HG02588 (cell line): ENCODE data around the gene RBM28.

ENCODE experiments used
- ATAC-seq: cut with Tn5 transposase; IDR thresholded peaks from one replicate; pipeline ENCODE4 v1.9.1; 2021; ENCODE audit warnings: mild to moderate bottlenecking, moderate library complexity; ENCODE audit not compliant: unreplicated experiment

RBM28 gene

DNA sequence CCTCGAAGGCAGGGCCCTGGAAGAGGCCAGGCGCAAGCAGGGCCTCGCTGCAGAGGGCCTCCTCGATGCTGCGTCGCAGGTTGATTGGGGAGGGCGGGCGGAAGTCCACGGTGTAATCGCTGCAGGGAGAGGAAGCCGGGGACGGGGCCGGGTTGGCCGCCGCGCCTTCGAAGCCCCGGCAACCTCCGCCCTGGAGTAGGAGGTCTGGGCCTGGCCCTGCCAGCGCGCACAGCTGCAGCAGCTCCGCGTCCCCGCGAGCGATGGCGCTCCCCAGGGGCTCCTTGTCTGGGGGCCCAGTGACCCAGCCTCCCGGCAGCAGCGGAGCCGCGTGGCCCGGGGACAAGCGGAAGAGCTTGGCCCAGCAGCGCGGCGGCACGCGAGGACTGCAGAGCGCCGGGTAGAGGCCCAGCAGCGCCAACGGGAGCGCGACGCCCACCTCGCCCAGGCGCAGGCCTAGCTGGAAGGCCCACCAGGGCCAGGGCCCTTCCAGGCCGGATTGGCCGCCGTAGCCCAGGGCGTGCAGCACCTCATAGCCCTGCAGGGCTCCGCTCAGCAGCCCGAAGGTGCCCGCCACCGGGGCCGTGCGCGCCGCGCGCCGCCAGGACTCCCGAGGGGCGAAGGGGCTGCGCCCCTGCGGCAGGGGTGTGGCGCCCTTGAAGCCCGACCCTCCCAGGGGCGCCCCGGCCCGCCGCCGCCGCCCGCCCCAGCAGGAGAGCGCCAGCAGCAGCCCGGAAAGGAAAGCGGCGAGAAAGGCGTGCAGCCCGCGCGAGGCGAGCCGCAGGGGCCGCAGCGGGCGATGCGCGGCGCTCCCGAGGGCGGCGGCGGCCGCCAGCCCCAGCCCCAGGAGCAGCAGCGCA, 7.8 kb upstream of the RBM28 start:
- no peak for ATAC-seq

DNA sequence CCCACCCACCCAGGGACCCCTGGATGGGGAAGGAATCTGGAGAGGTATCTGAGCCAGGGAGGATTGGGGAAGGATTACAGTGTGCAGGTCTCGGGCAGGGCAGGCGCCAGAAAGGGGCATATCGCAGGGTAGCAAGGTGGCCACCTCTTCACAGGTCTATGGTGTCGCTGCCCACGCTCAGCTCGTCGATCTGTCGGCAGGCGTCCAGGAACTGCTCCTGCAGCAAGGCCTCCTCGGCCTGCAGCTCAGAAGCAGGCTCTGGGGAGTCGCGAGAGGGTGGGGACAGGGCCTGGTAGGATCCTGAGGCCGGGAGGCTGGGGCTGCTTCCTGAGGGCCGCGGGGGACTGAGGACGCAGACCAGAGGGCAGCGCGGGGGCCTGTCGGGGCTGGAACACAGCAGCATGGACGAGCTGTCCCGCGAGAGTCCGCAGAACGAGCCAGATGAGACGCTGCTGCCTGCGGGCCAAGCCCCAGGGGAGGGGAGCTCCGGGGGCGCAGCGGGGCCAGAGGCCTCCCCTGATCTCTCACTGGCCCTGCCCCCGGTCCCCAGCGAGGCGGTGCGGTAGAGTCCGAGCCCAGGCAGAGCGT, 7.1 kb upstream of the RBM28 start:
- no peak for ATAC-seq

DNA sequence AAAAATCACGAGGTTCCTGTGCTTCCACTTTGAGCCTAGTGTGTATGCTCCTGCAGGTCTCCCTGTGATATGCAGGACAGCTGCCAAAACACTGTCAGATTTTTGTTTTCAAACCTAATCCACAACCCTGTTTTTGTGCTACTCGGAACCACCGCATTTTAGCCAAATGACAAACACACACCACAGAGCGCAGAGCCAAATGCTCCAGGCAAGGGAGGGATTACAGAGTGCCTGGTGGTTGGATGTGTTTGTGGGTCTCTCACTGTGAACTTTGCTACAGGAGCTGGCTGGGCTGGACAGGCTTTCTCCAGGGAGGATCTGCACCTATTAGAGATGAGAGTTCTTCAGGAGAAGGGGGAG, 5.7 kb upstream of the RBM28 start:
- no peak for ATAC-seq

DNA sequence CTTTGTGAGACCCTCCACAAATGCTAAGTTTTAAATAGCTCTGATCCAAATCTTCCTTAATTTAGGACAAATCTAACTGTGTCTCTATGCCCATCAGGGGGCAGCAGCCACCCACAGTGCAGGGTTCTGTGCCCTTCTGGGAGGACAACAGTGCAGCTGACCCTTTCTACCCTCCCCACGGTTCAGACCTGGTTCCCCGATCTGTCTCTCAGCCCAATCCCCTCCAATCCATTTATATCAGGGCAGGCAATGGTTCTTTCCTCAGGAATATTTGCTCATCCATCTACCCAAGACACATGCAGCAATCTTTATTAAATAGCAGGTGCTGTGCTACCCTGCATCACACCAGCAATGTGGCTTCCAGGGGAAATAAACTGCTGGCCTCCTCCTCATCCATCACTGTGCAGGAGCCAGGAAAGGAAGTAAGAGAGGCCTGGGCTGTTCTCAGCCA, 4.0 kb upstream of the RBM28 start:
- no peak for ATAC-seq

DNA sequence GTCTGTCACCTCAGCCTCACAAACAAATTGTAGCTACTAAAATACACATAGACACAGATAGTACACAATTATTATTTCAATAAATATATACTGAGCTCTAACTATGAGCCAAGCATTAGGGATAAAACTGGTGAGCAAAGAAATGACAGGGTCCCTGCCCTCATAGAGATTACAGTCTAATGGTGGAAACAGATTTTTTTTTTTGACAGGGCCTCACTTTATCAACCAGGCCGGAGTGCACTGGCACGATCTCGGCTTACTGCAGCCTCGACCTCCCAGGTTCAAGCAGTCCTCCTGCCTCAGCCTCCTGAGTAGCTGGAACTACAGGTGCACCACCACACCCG, 695 bp upstream of the RBM28 start:
- ATAC-seq, result no peak

DNA sequence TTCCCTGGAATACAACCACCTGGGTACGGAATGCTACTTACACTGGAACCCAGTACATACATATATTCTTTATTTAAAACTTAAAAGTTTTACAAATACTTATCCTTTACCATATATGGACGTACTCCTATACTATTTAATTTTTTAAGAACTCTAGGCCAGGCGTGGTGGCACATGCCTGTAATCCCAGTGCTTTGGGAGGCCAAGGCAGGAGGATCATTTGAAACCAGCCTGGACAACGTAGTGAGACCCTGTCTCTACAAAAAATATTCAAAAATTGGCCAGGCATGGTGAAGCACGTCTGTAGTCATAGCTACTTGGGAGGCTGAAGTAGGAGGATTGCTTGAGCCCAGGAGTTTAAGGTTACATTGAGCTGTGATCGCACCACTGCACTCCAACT, 2.0 kb downstream of the RBM28 start:
- no peak for ATAC-seq

DNA sequence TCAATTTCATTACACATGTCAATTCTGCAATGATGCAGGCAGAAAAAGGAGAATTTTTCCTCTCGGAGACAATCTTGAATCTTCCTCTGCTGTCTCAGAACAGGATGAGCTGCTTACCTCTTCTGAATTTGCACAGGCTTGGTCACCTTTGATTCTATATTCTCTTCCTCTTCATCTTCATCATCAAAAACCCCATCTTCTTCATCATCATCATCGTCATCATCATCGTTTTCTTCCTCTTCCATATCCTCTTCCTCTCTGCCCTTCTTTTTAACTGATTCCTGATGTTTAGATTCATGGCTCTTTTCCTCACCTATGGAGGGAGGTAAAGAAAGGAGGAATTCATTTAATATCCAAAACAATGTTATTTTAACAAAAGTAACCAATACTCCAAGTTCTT, 8.0 kb downstream of the RBM28 start:
- no peak for ATAC-seq

DNA sequence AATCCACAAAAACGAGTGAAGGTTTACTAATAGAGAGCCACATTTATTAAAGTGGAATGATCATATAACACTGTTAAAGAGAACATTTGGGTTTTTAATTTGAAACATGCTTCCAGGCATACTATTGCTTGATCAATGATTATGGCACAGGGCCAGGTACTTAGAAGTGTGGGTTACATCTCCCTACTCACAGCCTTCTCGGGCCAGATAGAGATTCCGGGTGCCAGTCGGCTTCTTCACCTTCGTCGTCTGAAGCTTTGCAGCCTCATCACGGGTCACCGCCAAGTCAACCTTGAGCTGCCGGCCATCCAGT, 19.4 kb downstream of the RBM28 start:
- ATAC-seq, result no peak

DNA sequence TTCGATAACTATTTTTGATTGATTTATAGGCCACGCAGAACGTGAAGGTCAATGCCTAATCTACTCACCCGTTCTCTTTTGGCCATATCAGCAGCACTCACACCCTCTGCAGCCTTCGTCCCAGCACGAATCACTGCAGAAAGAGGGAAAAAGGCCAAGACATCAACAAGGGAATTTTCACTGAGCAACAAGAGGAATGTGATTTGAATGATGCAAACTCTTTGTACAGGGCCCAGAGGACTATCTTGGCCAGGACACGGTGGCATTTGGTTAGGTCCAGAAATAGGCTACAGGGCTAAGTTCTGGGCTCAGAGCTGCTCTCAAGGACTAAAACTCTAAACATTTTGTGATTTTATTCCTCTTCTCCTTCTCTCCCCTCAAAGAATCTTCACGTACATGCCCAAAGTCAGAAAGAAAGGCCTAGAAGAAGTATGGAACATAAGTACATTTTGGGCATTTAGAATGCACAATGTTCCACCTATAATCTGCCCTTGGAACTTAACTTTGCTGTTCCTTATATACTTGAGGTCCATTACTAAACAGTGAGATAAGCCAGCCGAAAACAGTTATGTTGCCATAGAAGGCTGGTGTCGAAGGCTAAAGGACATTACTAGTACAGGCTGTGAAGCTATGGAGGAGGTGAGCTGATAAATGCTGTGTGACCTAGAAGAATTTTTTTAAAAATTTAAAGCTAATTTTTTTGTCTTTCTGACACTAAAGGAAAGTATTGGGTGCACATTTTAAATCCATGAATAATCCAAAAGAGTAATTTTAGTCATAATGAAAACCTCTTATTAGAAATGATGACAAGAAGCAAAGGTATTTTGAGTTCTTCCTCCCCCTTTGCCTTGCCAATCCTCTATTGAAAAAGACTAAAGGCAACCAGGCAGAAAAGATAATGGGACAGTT, 20.0 kb downstream of the RBM28 start:
- no peak for ATAC-seq

DNA sequence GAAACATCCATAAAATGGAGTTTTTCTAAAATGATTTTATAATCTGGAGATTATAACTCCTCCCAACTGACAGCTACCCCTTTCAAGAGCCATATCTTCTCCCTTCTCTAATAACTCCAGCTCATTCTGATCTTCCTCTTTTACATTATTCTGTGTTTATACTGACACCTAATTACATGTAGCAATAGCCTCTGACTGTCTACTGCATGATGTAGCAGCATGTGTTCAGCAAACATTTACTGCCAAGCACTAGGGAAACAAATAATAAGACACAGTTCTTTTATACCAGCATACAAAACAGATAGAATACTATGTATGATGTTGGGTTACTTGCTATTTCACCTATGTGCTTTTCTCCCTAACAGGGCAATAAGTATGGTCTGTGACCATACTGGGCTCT, 20.7 kb downstream of the RBM28 start:
- ATAC-seq, result no peak

DNA sequence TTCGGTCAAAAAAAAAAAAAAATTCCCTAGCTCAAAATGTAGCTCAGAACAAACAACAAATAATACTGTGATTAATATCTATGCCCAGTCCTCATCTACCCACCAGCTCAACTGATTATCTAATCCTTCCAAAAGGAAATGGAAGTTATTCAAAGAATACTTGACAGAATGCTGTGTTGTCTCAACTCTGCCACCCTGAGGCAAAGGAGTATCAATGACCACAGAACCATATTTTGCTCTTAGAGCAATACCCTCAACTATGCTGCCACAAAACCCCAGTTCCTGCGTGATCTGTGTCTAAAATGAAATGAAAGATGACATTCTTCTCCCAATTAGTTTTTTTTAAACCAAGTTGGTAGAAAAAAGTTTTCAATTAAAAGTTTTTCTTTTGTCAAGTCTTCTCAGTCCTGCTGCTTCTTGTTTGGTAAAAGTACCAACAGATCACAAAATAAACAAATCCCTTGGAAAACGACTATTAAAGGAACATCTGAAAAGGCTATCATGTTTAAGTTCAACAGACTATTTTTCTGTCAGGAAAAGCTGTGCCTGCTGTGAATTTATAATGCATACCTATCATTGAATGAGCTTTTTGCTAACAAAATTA, 21.6 kb downstream of the RBM28 start:
- no peak for ATAC-seq

DNA sequence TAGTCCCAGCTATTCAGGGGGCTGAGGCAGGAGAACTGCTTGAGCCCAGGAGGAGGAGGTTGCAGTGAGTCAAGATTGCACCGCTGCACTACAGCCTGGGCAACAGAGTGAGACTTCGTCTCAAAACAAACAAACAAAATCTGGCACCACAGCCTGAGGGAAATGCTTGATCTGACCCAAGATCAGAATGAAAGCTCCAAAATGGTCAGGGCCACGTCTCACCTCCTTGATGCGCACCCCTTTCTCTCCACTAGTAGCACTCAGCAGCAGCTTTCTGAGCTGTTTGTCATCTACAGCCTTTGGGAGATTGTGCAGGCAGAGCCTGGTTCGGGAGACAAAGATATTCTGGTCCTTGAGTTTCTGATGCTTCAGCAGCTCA, 22.7 kb downstream of the RBM28 start:
- ATAC-seq, result no peak

DNA sequence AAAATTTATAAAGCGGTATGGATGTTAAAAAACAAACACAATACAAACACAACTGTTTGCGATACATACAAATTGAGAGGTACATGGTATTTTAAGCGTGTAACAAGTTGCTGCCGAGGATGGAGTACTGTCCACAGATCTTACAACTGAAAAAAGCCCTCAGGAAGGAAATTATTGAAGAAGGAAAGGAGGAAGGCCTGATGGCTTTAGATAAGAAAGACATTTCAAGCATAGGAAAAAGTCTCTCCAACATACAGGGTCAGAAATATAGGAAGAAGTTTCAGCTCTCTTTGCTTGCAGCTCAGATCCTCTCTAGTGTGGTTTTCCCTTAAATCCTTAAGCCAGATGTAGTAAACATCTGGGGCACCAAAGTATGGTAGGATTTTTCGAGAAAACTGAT, 25.0 kb downstream of the RBM28 start:
- ATAC-seq, result no peak

DNA sequence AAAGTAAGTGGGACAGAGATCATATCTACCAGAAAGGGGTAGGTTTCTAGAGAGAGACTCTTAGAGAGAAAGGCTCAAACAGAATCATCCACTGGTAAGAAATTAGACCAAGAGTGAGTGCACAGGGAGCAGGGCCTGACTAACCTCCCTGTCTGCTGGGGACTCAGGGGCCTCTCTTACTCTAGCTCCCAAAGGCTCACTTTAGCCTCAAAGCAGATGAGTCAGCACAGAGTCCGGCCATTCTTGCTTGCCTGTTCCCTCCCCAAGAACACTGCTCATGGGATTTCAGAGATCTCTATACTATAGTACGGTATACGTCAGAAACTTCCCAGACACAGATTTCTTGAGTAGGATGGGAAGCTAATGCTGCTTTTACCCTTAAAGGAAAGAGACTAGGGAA, 32.7 kb downstream of the RBM28 start:
- ATAC-seq, result no peak

DNA sequence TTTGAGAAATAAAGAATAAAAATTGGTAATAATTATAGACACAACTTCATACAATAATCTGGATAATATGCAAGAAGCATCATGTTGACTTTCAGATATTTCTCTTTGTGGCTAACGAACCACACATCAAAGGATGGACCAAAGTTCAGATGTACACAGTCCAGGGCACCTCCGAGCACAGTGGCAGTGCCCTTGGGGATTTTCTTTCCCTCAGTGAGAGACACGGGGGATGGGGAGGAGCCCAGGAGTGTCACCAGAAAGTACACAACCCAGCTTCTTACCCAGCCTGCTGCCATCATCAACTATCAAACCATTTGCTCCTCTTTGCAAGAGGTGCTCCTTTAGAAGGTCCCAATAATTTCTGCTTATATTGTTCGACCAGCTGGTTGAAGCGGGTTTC, 33.2 kb downstream of the RBM28 start:
- ATAC-seq, result no peak

DNA sequence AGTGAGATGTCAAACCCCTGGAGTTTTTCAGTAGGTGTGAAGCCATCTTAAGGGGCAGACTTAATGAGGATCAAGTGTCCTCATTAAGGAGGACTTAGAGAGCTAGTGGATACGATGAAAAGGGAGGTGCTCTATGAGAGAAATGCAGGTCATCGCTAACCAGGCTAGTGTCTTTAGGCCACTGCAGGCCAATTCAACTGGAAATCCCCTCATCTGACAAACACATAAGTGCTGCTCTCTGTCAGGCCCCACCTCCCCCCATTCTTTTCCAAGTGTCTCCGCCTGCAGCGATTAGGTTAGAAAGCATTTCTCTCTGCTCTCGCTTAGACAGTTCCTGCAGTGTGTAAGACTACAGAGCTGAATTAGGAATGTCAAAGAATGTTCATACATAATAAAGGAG, 33.7 kb downstream of the RBM28 start:
- ATAC-seq, result no peak

DNA sequence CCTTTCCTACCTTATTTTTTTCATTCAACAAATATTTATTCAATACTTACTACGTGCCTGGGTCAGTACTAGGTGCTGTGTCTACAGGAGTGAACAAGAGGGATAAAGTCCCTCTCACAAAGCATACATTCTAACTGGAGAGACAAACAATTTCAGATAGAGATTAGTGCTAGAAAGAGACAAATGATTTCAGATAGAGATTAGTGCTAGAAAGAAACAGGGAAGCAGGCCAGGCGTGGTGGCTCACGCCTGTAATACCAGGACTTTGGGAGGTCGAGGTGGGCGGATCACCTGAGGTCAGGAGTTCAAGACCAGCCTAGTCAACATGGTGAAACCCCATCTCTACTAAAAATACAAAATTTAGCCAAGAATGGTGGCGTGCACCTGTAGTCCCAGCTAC, 34.6 kb downstream of the RBM28 start:
- ATAC-seq, result no peak

DNA sequence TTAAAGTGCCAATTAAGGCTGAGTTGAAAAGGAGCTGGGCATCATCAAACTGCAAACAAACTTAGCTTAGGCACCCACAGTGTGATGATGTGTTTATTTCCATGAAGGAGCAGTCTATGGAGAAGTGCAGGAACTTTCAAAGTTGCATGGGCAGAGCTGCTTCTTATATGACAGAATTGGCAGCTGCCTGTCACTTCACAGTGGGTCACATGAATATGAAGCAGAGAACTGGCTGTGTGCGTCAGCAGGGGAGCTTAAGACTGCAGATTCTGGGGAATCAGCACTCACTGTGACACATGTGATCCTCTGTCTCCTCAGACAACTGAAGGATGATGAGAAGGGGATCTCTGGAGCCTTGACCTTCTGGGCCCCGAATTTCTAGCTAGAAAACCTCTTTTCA, 36.6 kb downstream of the RBM28 start:
- ATAC-seq, result no peak

DNA sequence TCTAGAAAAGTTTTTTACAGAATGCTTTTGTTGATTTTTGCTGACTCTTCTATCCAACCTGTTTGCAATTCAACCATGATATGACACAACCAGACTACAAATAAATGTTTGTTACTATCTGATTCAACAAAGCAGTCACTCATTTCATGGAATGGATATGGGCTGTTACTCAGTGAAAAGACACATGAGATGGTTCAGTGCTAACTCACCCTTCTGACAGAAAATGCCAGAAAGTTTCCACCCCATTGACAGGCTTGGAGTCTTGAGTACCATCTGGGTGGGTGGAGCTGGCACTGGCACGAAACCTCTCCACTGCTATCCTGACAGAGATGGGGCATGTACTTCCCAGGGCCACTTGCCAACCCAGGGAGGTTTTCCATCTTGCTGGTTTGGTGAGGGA, 39.5 kb downstream of the RBM28 start:
- no peak for ATAC-seq

DNA sequence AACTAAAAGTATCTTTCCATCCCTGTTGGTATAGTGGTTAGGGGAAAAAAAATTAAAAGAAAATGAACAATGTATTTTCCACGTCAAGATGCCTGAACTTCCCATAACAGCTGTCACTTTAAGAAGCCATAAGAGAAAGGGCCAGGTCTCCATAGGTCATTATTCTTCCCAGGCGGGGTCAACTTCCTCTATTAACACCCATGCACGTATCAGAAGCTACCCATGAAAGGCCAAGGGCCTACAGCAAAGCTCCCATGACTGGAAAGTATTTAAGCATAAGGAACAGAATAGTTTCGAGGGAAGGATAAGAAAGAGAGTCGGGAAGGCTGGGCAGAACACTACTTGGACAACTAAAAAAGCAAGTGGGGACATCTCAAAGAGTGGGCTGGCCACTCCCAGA, 40.1 kb downstream of the RBM28 start:
- ATAC-seq, result no peak

DNA sequence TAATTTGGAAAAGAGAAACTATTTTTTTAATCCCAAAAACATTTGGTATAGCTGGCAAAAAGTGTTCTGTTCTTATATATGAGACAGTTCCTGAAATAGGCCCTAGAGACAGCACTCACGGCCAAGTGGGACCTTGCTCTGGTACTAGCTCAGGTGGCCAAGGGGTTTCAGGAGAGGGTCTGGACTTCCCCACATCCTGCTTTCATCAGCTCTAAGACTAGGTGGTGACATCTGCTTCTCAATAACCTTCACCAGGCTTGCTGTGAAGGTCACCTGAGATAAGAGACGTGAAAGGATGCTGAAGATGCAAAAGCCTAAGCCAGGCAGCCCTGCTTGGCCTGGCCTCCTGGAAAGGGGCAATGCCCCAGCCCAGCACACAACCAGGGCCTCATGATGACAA, 40.6 kb downstream of the RBM28 start:
- ATAC-seq, result no peak

DNA sequence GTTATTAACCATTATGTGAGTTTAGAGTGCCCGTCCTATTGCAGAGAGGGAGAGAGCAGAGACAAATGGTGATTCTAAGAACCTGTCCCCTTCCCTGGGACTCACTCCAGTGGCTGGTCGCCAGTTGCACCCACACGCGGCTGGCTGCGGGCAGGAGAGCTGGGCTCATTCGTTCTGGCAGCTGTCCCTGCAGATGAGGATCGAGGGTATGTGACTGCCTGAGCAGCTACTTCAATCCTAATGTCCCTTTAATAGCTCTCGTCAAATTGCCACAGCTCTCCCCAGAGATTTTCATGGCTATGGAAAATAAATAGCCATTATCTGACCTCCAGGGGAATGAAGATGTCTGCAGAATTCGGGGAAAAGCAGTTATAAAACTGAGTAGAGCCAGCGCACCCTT, 41.6 kb downstream of the RBM28 start:
- no peak for ATAC-seq
